Measurements from ENCODE around the gene CRYBA2.

Gene CRYBA2

DNA sequence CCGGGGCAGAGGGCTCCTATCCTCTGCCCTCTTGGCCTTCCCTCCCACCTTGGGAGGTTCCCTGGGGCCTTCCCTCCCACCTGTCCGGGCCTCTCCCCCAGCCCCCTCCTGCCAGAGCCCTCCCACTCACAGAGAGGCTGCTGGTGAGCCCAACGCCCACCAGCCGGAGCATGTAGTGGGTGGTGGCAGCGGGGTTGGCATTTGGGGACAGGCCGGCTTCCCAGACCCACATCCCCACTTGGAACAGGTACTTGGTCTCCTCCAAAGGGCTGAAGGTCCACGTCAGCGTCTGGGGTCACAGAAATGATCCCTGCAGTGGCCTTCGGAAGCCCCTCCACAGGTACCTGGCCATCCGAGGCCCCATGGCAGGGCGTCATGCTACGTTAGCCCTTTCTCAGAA lies 28.8 kb upstream of the CRYBA2 start:
- Histone ChIP-seq H3K27ac (no peak overlapping the region), H3K4me3 (ENCODE audit: low read depth, low read length) (no peak overlapping the region), H3K27me3 (replicated peaks) (peaks cover 2% of the 10 kb centered on the region), H3K36me3 (replicated peaks) (no peaks in the 10 kb centered on the region)
- DNase-seq = no peak
- in situ Hi-C loops (cut with HindIII; ENCODE audit: low pct_ligation_motif_present, low sequenced_read_pairs) = no loop called here
- TF ChIP-seq, protein P1, sequence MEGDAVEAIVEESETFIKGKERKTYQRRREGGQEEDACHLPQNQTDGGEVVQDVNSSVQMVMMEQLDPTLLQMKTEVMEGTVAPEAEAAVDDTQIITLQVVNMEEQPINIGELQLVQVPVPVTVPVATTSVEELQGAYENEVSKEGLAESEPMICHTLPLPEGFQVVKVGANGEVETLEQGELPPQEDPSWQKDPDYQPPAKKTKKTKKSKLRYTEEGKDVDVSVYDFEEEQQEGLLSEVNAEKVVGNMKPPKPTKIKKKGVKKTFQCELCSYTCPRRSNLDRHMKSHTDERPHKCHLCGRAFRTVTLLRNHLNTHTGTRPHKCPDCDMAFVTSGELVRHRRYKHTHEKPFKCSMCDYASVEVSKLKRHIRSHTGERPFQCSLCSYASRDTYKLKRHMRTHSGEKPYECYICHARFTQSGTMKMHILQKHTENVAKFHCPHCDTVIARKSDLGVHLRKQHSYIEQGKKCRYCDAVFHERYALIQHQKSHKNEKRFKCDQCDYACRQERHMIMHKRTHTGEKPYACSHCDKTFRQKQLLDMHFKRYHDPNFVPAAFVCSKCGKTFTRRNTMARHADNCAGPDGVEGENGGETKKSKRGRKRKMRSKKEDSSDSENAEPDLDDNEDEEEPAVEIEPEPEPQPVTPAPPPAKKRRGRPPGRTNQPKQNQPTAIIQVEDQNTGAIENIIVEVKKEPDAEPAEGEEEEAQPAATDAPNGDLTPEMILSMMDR (IDR thresholded peaks at IDR 0.05; ENCODE audit: low read depth, low read length, missing control alignments) = no peak

- H3K36me3 ChIP-seq (replicated peaks) = no peaks in the 10 kb centered on the region
- peaks cover 2% of the 10 kb centered on the region for H3K27me3 ChIP-seq (replicated peaks)
- in situ Hi-C loops (cut with HindIII; ENCODE audit: low pct_ligation_motif_present, low sequenced_read_pairs) = no loop called here
- no peak overlapping the region for H3K4me3 ChIP-seq (ENCODE audit: low read depth, low read length)
- DNase-seq = no peak
- TF ChIP-seq, protein P1 (IDR thresholded peaks at IDR 0.05; ENCODE audit: low read depth, low read length, missing control alignments) = no peak
- no peak overlapping the region for H3K27ac ChIP-seq
Measured at GRCh38 chr2:219021591-219021990, 28.4 kb upstream of the CRYBA2 start.

- DNase-seq = no peak
- in situ Hi-C loops (cut with HindIII; ENCODE audit: low pct_ligation_motif_present, low sequenced_read_pairs) = no loop called here
- H3K27ac ChIP-seq = no peak overlapping the region
- H3K4me3 ChIP-seq (ENCODE audit: low read depth, low read length) = no peak overlapping the region
- peaks cover 2% of the 10 kb centered on the region for H3K27me3 ChIP-seq (replicated peaks)
- TF ChIP-seq, protein P1 (IDR thresholded peaks at IDR 0.05; ENCODE audit: low read depth, low read length, missing control alignments) = no peak
- no peaks in the 10 kb centered on the region for H3K36me3 ChIP-seq (replicated peaks)
Measured at GRCh38 chr2:219020604-219021365, 27.6 kb upstream of the CRYBA2 start.

- Histone ChIP-seq H3K36me3 (replicated peaks) (no peaks in the 10 kb centered on the region), H3K27ac (no peak overlapping the region), H3K27me3 (replicated peaks) (peaks cover 2% of the 10 kb centered on the region), H3K4me3 (ENCODE audit: low read depth, low read length) (no peak overlapping the region)
- TF ChIP-seq, protein P1 (IDR thresholded peaks at IDR 0.05; ENCODE audit: low read depth, low read length, missing control alignments) = no peak
- DNase-seq = no peak
- in situ Hi-C loops (cut with HindIII; ENCODE audit: low pct_ligation_motif_present, low sequenced_read_pairs) = no loop called here
Measured at GRCh38 chr2:219019436-219019835, 26.2 kb upstream of the CRYBA2 start.

DNA sequence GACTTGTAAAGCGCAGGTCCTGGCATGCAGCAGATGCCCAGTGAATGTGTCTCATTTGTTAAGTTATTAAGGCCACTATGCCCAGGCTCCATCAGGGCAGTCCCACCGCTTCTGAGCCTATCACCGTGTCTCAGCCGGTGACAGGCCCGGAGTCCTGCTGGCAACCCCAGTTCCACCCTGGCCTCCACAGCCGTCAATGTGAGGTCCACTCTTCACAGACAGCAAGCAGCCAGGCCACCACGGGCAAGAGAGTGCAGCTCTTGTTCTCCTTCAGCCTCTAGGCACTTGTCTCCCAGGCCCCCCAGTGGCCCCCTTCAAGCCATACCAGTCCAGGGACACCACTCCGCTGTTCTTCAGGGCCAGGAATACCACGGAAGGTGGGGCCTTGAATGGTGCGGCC lies 25.5 kb upstream of the CRYBA2 start:
- no peak overlapping the region for H3K4me3 ChIP-seq (ENCODE audit: low read depth, low read length)
- H3K27me3 ChIP-seq (replicated peaks) = no peaks in the 10 kb centered on the region
- H3K36me3 ChIP-seq (replicated peaks) = no peaks in the 10 kb centered on the region
- no peak for DNase-seq
- TF ChIP-seq, protein P1 (IDR thresholded peaks at IDR 0.05; ENCODE audit: low read depth, low read length, missing control alignments) = no peak
- H3K27ac ChIP-seq = no peak overlapping the region
- in situ Hi-C loops (cut with HindIII; ENCODE audit: low pct_ligation_motif_present, low sequenced_read_pairs) = no loop called here

DNA sequence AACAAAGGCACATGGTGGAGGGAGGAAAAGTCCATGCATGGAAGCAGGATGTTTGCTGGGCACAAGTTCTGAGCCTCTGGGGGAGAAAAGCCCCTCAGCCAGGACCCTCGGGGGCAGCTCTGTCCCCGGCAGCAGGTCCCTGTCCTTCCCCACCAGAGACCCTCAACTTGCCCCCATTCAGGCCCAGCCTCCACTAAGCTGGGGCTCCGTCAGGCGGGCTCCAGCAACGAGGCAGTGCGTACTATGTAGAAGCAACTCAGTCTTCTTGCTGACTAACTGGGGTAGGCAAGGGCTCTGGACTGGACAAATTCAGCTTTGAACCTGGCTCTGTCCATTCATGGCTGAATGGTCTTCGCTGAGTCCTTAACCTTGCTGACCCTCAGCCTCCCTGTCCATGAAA lies 25.1 kb upstream of the CRYBA2 start:
- in situ Hi-C loops (cut with HindIII; ENCODE audit: low pct_ligation_motif_present, low sequenced_read_pairs) = no loop called here
- H3K27me3 ChIP-seq (replicated peaks) = no peaks in the 10 kb centered on the region

More for the DNA sequence above, 25.1 kb upstream of the CRYBA2 start:
- TF ChIP-seq, protein P1 (IDR thresholded peaks at IDR 0.05; ENCODE audit: low read depth, low read length, missing control alignments) = no peak
- H3K4me3 ChIP-seq (ENCODE audit: low read depth, low read length) = no peak overlapping the region
- no peaks in the 10 kb centered on the region for H3K36me3 ChIP-seq (replicated peaks)
- no peak for DNase-seq
- H3K27ac ChIP-seq = no peak overlapping the region
